ENCODE measurements around the gene CHD6.
A peak's percentile ranks its signal among the peaks of the same experiment; 100 is the strongest.

CHD6 gene

DNA sequence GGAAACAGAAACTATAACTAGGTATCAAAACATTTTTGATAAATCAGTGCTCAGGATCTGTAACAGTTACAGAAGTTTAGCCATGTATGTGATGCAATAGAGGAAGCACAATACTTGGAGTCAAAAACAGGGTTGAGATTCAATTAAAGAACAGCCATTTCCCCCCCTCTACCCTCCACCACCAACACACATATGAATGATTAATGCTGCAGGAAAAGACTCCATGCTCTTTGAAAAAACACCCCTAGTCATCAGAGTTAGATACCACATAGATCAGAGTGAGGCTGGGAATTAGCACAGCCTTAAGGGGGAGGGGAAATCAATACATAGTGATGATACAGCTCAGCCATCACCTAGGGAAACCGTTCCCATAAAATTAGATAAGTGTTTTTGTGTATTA, 142.7 kb downstream of the CHD6 start:
- no peak overlapping the region for H3K4me3 ChIP-seq (ENCODE audit: low read length)
- no peak for DNase-seq (ENCODE audit: low read depth)
- TF ChIP-seq, protein P1, sequence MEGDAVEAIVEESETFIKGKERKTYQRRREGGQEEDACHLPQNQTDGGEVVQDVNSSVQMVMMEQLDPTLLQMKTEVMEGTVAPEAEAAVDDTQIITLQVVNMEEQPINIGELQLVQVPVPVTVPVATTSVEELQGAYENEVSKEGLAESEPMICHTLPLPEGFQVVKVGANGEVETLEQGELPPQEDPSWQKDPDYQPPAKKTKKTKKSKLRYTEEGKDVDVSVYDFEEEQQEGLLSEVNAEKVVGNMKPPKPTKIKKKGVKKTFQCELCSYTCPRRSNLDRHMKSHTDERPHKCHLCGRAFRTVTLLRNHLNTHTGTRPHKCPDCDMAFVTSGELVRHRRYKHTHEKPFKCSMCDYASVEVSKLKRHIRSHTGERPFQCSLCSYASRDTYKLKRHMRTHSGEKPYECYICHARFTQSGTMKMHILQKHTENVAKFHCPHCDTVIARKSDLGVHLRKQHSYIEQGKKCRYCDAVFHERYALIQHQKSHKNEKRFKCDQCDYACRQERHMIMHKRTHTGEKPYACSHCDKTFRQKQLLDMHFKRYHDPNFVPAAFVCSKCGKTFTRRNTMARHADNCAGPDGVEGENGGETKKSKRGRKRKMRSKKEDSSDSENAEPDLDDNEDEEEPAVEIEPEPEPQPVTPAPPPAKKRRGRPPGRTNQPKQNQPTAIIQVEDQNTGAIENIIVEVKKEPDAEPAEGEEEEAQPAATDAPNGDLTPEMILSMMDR (conservative IDR thresholded peaks at IDR 0.05; ENCODE audit: low read depth, low read length), result no peak

DNA sequence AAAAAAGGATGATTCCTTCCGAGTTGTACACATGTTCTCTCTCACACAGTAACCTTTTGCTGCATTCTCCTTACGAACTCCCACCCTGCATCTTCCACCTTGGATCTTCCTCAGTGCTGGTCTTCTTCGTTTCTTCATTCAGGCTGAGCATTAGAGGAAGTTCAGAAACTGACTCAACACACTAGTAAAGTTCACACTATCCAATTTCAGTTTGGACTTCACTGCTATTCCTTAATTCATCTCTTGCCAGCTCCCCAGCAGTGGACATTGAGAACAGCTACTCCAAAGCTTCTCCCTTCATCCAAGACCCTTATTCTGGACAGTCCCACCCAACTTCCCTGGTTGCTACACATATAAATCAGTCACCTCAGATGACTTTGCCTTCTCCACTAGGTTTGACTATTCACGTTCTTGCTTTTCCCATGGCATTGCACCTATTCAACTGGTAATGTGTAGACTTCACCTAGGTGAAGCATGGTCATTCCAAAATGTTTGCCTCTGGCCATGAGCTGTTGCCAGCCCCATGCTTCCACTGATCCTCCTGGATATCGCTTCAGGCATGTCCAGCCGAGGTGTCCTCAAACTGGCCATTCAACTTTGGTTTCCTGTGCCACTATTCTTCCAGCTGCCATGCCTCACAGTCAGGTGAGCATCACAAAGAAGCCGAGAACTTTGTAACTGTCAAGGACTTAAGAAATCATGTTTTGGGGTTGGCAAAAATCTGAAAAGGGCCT, 147.6 kb downstream of the CHD6 start:
- DNase-seq (ENCODE audit: low read depth), result no peak
- H3K4me3 ChIP-seq (ENCODE audit: low read length), result no peak overlapping the region
- TF ChIP-seq, protein P1 (conservative IDR thresholded peaks at IDR 0.05; ENCODE audit: low read depth, low read length), result no peak

DNA sequence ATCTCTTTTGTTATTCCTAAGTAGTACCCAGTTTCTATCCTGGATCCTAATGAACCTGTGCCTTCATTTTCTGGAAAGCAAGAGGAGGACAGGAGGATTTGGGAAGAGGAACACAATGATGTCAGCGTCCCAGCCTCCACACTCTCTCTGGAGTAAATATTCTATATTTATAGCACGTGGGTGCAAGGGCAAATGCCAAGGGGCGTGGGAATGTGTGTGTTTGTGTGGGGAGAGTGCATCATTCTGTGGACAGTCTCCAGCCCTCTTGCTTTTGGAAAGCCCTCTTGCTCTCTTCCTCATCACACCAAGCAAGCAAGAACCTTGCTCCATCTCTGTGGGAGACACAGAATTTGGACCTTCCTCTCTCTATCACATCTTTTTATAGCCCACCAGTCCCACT, 148.3 kb downstream of the CHD6 start:
- DNase-seq (ENCODE audit: low read depth), result no peak
- H3K4me3 ChIP-seq (ENCODE audit: low read length), result no peak overlapping the region
- TF ChIP-seq, protein P1 (conservative IDR thresholded peaks at IDR 0.05; ENCODE audit: low read depth, low read length), result no peak

DNA sequence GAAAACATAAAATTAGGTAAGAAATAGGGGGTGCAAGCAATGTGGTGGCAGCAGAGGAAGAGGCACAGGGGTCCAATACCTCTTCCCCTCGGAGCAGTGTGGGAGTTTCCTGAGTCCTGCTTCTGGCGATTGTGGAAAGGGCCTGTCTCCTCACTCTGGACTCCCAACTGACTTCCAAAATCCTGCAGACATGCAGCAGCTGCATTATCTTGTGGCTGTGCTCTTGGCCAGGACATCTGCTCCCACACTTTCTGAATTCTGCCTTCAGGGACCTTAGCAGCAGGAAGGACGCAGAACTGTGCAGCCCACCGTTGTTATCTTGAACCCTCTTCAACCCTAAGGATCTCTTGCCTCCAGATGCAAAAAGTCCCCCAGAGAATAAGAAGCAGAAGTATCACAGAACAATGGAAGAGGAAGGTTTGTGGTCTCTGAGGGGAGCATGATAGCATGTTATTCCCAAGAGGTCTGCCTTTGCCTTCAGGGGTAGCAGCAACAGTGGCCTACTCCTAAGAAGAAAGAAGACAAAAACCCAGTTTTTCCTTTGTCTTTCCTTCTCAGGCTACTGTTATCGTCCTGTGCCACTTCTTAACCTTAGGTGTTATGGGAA, 149.1 kb downstream of the CHD6 start:
- no peak for DNase-seq (ENCODE audit: low read depth)
- H3K4me3 ChIP-seq (ENCODE audit: low read length), result no peak overlapping the region
- TF ChIP-seq, protein P1 (conservative IDR thresholded peaks at IDR 0.05; ENCODE audit: low read depth, low read length), result no peak

DNA sequence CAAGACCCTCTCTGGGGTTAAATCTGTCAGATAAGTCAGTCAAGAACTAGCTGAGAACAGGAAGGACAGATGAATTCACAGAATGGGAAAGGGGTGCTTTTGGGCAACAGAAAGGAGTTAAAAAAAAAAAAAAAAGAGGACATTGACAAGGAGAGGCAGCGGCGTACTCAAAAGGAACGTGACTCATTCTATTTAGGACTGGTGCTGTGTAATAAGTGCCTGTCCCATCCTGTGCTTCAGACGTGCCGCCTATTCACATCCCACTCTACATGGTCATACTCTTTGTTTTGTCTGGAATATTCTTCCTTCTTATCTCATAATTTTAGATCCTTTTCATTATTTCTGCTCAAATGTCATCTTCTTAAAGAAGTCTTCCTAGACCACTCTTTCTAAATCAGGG, 150.5 kb downstream of the CHD6 start:
- DNase-seq (ENCODE audit: low read depth), result no peak
- TF ChIP-seq, protein P1 (conservative IDR thresholded peaks at IDR 0.05; ENCODE audit: low read depth, low read length), result no peak

DNA sequence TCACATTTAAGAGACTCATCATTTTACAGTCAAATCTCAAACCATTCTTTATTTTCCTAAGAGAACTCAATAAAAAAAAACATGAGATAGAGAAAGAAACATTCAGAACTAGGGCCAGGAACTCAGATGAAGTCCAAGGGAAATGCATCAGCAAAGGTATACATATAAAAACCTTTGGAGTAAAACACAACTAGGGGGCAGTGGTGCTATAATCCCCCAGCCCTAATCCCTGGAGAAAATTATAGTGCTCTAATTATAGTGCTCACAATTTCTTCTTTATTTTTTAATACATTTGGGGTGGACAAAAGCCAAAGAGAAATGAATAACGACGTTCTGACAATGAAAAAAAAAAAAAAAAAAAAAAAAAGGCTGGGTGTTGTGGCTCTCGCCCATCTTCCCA, 151.0 kb downstream of the CHD6 start:
- TF ChIP-seq, protein P1 (conservative IDR thresholded peaks at IDR 0.05; ENCODE audit: low read depth, low read length), result peak; percentile 5
- no peak overlapping the region for H3K4me3 ChIP-seq (ENCODE audit: low read length)
- no peak for DNase-seq (ENCODE audit: low read depth)

More for the DNA sequence above, 150.5 kb downstream of the CHD6 start:
- no peak overlapping the region for H3K4me3 ChIP-seq (ENCODE audit: low read length)

DNA sequence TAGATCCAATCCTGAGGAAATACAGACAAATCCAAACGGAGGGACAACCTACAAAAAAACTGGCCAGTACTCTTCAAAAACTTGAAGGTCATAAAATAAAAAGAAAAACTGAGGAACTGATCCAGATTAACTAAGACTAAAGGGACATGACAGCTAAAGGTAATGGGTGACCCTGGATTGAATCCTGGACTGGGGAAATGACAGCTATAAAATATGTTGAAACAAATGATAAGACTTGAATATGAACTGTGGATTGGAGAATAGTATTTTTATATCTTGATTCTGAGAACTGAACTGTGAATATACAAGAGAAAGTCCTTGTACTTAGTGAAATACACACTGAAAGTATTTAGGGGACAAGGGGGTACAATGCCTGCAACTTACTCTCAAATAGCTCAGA, 154.6 kb downstream of the CHD6 start:
- no peak for DNase-seq (ENCODE audit: low read depth)
- H3K4me3 ChIP-seq (ENCODE audit: low read length), result no peak overlapping the region
- TF ChIP-seq, protein P1 (conservative IDR thresholded peaks at IDR 0.05; ENCODE audit: low read depth, low read length), result no peak
